Stomach (tissue), 9 donors: Measurements from ENCODE around the gene ING1. TPM values are rescaled to one million over a fixed set of nuclear protein-coding genes. Genes with fewer than 3 reads are reported as not detected.
A peak's percentile ranks its signal among the peaks of the same experiment; 100 is the strongest.

Experiments used
- DNase-seq, 2 donors: peaks; one replicate each; pipeline versions ENCODE4 v3.0.0 to v3.0.0-alpha.2; 2013 to 2019
- H3K27ac ChIP-seq, 5 donors: fragments of 200-600 bp in 4 of 5; sonication (generic) in 4 of 5; one replicate each; pipeline ENCODE4 v1.5.1; 2013 to 2019; ENCODE audit warnings: mild to moderate bottlenecking in 1 of 5, moderate library complexity in 1 of 5
- H3K27me3 ChIP-seq, 3 donors: fragments of 200-600 bp; sonication (generic); one replicate each; pipeline ENCODE4 v1.5.1; 2017 to 2019; ENCODE audit warnings: mixed run types in 1 of 3
- H3K36me3 ChIP-seq, 4 donors: fragments of 200-600 bp; sonication (generic); 1 replicate in 3 of 4; 2 replicates in 1 of 4; pipeline ENCODE4 v1.5.1; 2016 to 2019
- H3K4me1 ChIP-seq, 4 donors: fragments of 200-600 bp; sonication (generic); one replicate each; pipeline ENCODE4 v1.5.1; 2016 to 2019
- H3K4me3 ChIP-seq, 4 donors: fragments of 200-600 bp; sonication (generic) in 3 of 4; one replicate each; pipeline ENCODE4 v1.5.1; 2016 to 2019; ENCODE audit warnings: mild to moderate bottlenecking in 1 of 4
- H3K9me3 ChIP-seq, 4 donors: fragments of 200-600 bp; sonication (generic); one replicate each; pipeline ENCODE4 v1.5.1; 2016 to 2019
- EP300 ChIP-seq: sonication (generic); formaldehyde crosslinking; IDR thresholded peaks from one replicate; pipeline ENCODE4 v1.6.1; 2017; ENCODE audit warnings: antibody characterized with exemption
- POLR2A ChIP-seq, 4 donors: fragments of 450-650 bp; IDR thresholded peaks; one replicate each; pipeline ENCODE4 v1.6.1; 2016; ENCODE audit warnings: antibody characterized with exemption in 4 of 4, control low read depth in 2 of 4, mild to moderate bottlenecking in 1 of 4, moderate library complexity in 1 of 4
- POLR2AphosphoS5 ChIP-seq, 3 donors: sonication (generic); formaldehyde crosslinking; IDR thresholded peaks; one replicate each; pipeline ENCODE4 v1.6.1; 2016; ENCODE audit warnings: antibody characterized with exemption in 3 of 3
- WGBS, 5 donors: extraction: QIAGEN DNeasy Blood & Tissue Kit in 3 of 5; methylation state at CpG; one replicate each; pipeline versions ENCODE4 v1.1.5 to v1.1.7; 2013 to 2018; 5-methylcytosine and 5-hydroxymethylcytosine counted together
- intact Hi-C: fragments of 100-400 bp; cut with DNase I; formaldehyde crosslinking; loops from one replicate; pipeline ENCODE4 v1.15.1; 2023; ENCODE audit warnings: low total_unique reads
- polyA plus RNA-seq, 3 donors: library from polyadenylated mRNA; stranded (reverse); fragments of 200-250 nt; gene quantifications; one replicate each; pipeline ENCODE4 v1.2.3, GENCODE V29; 2013
- total RNA-seq, 5 donors: library from RNA; depleted of rRNA; stranded (reverse); fragments of >200 nt; gene quantifications; one replicate each; pipeline versions ENCODE4 v1.1.0 to v1.2.3, GENCODE V29; 2014 to 2016
- TF ChIP-seq, protein P1 (sequence below), 7 experiments: fragments of 450-650 bp in 4 of 7; fragments of 200-600 bp in 3 of 7; sonication (generic) in 3 of 7; IDR thresholded peaks; one replicate each; pipeline ENCODE4 v1.5.1; 2016 to 2019; ENCODE audit warnings: antibody characterized with exemption in 7 of 7, control low read depth in 2 of 7, mild to moderate bottlenecking in 1 of 7
- donor health status: healthy with polysubstance abuse.
- donor health status: Bipolar disorder and iron deficiency.
- donor health status: healthy.

ING1 gene
- total and polyA plus RNA-seq, 8 donors, result 6.4 to 88.9 (median 8.5) TPM

- peaks cover 14 to 52% (median 49%) of the 10 kb centered on the region in 4 donors for H3K36me3 ChIP-seq
- no peak for DNase-seq
- no peaks in the 10 kb centered on the region for H3K27me3 ChIP-seq
- WGBS, 5 donors, result 74 to 88% (median 83%) methylated on average over 15 of the region's 15 CpGs
- intact Hi-C loops, result loop anchor here (10.0 kb wide), 1 partner anchor 58 kb away; no protein-coding TSS in a partner anchor
- no peaks in the 10 kb centered on the region for H3K9me3 ChIP-seq
- TF ChIP-seq POLR2A (IDR thresholded peaks at IDR 0.05), result no peak
- TF ChIP-seq POLR2AphosphoS5 (IDR thresholded peaks at IDR 0.05), result no peak
- TF ChIP-seq EP300, result no peak
- TF ChIP-seq, protein P1, sequence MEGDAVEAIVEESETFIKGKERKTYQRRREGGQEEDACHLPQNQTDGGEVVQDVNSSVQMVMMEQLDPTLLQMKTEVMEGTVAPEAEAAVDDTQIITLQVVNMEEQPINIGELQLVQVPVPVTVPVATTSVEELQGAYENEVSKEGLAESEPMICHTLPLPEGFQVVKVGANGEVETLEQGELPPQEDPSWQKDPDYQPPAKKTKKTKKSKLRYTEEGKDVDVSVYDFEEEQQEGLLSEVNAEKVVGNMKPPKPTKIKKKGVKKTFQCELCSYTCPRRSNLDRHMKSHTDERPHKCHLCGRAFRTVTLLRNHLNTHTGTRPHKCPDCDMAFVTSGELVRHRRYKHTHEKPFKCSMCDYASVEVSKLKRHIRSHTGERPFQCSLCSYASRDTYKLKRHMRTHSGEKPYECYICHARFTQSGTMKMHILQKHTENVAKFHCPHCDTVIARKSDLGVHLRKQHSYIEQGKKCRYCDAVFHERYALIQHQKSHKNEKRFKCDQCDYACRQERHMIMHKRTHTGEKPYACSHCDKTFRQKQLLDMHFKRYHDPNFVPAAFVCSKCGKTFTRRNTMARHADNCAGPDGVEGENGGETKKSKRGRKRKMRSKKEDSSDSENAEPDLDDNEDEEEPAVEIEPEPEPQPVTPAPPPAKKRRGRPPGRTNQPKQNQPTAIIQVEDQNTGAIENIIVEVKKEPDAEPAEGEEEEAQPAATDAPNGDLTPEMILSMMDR (IDR thresholded peaks at IDR 0.05), result no peak
- peaks cover 19 to 67% (median 46%) of the 10 kb centered on the region in 4 donors for H3K4me1 ChIP-seq
- H3K4me3 ChIP-seq, result no peak overlapping the region
- H3K27ac ChIP-seq, result peak overlapping the region in 2 of 5 donors; percentile 20 to 55
Measured at GRCh38 chr13:110702591-110703526, 10.6 kb upstream of the ING1 start.

DNA sequence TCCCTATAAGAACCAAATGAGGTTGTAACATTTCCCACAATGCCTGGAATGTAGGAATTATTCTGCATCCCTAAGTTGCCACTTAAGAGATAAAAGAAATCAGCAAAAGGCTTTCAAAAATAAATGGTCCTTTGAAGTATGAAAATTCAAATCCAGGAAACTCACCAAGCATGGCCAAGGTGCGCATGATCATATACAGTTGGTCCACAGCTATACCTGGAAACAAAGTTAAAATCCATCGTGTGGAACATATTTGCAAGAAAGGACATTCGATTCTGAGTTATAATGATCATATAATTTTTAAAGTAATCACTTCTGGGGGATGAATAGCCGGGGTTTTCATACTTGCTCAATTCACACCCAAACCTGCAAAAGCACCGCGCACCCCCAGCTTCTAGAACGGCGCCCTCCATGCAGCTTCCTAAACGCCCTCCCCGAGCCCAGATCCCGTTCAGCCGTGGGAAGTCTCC lies 8.1 kb upstream of the ING1 start:
- Histone ChIP-seq H3K4me1 (peaks cover 19 to 54% (median 42%) of the 10 kb centered on the region in 4 donors), H3K4me3 (peak overlapping the region; percentile 64 to 87 (median 78)), H3K36me3 (peaks cover 4 to 26% (median 24%) of the 10 kb centered on the region in 4 donors), H3K27ac (peak overlapping the region; percentile 83 to 92 (median 88)), H3K9me3 (no peaks in the 10 kb centered on the region), H3K27me3 (no peaks in the 10 kb centered on the region)
- intact Hi-C loops, result loop anchor here (10.0 kb wide), 1 partner anchor 61 kb away; no protein-coding TSS in a partner anchor
- WGBS, 5 donors, result 2 to 4% (median 3%) methylated on average over 12 of the region's 12 CpGs
- no peak for DNase-seq
- no peak for TF ChIP-seq POLR2AphosphoS5 (IDR thresholded peaks at IDR 0.05)
- TF ChIP-seq, protein P1 (IDR thresholded peaks at IDR 0.05), result no peak

DNA sequence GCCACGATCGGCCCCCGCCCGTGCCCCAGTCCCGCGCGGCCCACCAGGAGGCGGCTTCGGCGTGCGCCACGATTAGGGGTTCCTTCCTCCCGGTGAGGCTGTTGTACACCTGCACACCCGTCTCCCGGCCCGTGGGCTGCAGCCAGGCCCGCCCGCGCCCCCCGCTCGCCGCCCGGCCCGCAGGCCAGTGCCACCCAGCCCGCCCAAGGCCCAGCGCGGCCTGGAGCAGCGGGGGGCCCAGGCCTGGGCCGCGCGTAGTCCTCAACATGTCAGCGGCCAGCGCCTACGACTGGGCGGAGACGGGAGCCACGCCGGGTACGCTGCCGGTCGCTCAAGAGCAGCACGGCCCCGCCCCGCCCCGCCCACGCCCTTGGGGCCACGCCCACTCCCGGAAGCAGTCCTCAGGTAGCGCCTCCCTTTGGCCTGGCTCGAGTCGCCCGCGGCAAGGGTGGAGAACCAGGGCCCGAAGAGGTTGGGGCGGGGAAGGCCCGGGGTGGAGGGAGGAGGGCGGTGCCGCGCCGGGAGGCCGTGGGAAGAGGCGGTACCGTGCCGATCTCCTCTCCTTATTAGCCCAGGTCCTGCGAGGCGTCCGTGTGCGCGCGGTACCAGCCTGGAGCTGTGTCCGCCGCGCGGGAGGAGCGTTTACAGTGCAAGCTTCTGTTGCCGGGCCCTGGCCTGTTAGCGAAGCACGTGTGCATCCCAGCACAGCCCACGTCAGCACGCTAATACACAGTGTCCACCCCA lies 7.5 kb upstream of the ING1 start, which contains the start of gene CARS2:
TSS of gene CARS2 (minus strand) at position 291 of the 744 bp plus-strand sequence. CDS start at position 268, 23 bp downstream.
- peak; percentile 98 to 99 for DNase-seq
- Histone ChIP-seq H3K27ac (peak within 1 kb of the TSS; percentile 83 to 92 (median 88)), H3K9me3 (no peaks in the 10 kb centered on the region), H3K4me3 (peak within 1 kb of the TSS; percentile 64 to 87 (median 78)), H3K36me3 (peaks cover 4 to 20% (median 18%) of the 10 kb centered on the region in 4 donors), H3K4me1 (peaks cover 19 to 56% (median 44%) of the 10 kb centered on the region in 4 donors), H3K27me3 (no peaks in the 10 kb centered on the region)
- intact Hi-C loops, result loop anchor here (10.0 kb wide), 1 partner anchor 61 kb away; no protein-coding TSS in a partner anchor
- TF ChIP-seq EP300 (peak; percentile 44), POLR2A (IDR thresholded peaks at IDR 0.05) (no peak), POLR2AphosphoS5 (IDR thresholded peaks at IDR 0.05) (peak; percentile 69 to 94 (median 94))
- TF ChIP-seq, protein P1 (IDR thresholded peaks at IDR 0.05), result peak in 1 of 7 experiments; percentile 19
- 0 to 1% (median 0%) methylated on average over 29 to 80 of the region's 80 CpGs for WGBS, 5 donors
